HG02943 (cell line): ENCODE data around the gene MRPS26.
"Not testable (repeated sequence)": the region's sequence is repeated elsewhere in the genome, so short reads cannot be mapped to it uniquely, and the experiment has no call there.

Experiments used
- ATAC-seq: cut with Tn5 transposase; IDR thresholded peaks from one replicate; pipeline ENCODE4 v1.9.1; 2021; ENCODE audit warnings: mild to moderate bottlenecking, low read depth, moderate library complexity; ENCODE audit not compliant: unreplicated experiment

Gene MRPS26

GRCh38 chr20:3041854-3042409 lies 3.9 kb upstream of the MRPS26 start:
- no peak for ATAC-seq

- ATAC-seq = no peak
These were observed 3.2 kb upstream of the MRPS26 start for GRCh38 chr20:3042625-3043024.

DNA sequence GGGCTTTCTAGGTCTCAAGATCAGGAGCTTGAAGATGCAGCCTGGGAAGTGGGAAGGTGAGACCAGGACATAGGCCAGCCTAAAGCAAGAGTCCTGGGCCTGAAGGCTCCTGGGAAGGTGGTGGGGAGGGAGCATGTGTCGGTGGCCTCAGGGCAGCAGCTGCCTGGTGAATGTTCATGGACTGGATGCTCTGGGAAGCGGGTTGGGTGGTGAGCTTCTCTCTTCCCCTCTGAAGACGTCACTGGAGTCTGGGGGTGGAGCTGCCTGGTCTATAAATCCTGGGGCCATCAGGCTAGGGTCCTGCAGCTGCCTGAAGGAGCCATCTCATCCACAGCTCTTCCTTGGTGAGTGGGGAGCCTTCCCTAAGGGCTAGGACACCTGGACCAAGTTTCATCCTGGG lies 2.5 kb upstream of the MRPS26 start, which contains the start of gene GNRH2:
Gene GNRH2, plus strand, starts transcription at position 301 of the 400 bp plus-strand sequence. CDS start 793 bp downstream, outside the sequence.
- ATAC-seq = no peak

DNA sequence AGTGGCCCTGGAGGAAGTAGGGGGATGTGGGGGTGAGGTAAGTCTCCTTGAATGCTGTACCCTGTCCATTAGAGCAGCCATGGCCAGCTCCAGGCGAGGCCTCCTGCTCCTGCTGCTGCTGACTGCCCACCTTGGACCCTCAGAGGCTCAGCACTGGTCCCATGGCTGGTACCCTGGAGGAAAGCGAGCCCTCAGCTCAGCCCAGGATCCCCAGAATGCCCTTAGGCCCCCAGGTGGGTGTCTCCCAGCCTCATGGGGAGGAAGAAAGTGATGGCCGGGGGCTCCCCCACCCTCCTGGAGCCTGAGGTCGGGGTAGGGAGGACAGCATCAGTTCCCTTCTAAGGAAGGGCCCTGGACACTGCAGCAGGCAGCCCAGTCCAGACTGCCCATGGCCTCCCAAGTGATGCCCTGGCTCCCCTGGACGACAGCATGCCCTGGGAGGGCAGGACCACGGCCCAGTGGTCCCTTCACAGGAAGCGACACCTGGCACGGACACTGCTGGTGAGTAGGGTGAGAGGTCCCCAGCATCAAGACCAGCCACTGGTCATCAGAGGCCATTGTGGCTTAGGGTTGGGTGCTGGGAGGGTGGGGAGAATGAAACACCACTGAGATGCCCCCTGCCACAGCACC lies 1.4 kb upstream of the MRPS26 start:
- ATAC-seq = no peak

DNA sequence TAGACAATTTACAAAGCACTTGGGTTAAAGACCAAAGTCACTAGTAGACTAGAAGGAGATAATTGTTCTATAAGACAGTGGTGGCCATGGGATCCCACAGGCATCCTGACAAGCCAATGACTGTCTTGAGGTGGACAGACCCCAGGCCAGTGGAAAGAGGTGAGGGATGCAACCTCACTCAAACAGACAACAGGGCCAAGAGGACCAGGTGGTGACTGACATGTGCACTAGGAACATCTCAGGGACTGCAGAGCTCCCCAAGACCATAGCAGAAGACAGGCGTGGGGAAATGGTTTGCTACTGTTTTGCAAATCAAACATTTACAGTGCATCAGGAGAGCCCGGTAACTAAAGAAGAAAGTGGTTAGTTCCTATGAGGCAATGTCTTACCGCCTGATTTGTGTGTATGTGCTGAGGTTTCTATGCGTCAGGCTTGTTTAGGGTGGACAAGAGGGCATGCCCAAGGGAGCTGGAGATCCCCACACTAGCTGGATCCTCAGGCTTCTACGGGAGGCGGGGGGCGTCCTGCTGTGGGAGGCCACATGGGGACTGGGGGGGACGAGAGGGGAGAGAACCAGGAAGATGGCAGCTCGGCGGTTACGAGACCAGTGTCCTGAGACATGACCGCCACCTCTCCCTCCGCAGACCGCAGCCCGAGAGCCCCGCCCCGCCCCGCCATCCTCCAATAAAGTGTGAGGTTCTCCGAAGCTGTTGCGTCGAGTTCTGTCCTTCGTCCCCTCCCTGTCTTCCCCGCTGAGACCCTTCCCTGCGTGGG lies 623 bp upstream of the MRPS26 start:
- ATAC-seq = peak; percentile 33

- ATAC-seq = no peak
These were observed 1.0 kb downstream of the MRPS26 start for GRCh38 chr20:3046677-3047462.

DNA sequence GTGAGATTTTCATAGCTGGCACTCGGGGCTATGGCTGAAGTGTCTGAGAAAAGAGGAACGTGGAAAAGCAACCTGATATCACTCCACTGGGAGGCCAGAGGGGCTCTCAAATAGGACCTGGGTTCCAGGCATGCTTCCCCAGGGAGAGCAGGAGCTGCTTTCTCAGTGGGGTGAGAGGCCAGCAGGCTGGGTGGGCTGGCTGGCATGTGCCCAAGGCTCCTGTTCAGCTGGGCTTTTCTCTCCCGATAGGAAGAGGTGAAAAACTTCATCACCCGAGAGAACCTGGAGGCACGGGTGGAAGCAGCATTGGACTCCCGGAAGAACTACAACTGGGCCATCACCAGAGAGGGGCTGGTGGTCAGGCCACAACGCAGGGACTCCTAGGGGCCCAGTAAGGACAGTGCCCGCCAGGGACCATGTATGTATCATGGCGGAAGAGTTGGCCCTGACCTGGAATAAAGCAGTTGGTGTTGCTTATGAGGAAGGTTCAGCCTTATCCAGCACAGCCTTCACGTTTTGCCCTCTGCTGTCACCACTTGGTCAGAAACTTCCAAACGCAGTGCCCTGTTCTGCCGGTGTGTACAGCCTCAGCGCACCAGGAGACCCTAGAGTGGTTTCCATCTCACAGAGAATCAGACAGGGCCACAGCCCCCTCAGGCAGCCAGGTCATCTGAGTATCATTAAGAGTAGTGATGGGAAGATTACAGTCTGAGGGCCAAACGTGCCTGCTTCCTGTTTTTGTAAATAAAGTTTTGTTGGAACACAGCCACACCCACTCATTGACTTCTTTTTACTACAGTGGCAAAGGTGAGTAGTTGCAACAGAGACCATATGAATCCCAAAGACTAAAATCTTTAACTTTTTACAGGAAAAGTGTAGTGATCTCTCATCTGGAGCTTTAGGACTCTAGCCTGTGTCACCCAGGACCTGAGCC lies 1.9 kb downstream of the MRPS26 start:
- no peak for ATAC-seq

GRCh38 chr20:3051385-3052019 lies 5.7 kb downstream of the MRPS26 start:
- ATAC-seq = no peak

GRCh38 chr20:3059489-3059888 lies 13.6 kb downstream of the MRPS26 start:
- no peak for ATAC-seq

GRCh38 chr20:3064119-3064518 lies 18.3 kb downstream of the MRPS26 start:
- not testable (repeated sequence) for ATAC-seq

- ATAC-seq = no peak
These were observed 21.5 kb downstream of the MRPS26 start for GRCh38 chr20:3067139-3068014.

DNA sequence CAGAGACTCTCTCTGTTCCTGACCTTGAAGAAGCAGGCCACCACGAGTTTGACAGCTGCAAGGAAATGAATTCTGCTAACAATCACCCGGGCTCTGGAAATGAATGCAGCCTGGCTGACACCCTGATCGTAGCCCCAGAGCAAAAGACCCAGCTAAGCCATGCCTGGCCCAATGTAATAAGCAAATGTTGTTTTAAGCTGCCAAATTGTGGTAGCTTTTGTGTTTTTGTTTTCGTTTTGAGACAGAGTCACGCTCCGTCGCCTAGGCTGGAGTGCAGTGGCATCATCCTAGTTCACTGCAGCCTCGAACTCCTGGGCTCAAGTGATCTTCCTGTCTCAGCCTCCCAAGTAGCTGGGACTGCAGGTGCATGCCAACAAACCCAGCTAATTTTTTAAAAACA lies 22.2 kb downstream of the MRPS26 start:
- no peak for ATAC-seq

- no peak for ATAC-seq
These were observed 23.4 kb downstream of the MRPS26 start for GRCh38 chr20:3068986-3069900.

- ATAC-seq = no peak
These were observed 24.9 kb downstream of the MRPS26 start for GRCh38 chr20:3070725-3071124.

DNA sequence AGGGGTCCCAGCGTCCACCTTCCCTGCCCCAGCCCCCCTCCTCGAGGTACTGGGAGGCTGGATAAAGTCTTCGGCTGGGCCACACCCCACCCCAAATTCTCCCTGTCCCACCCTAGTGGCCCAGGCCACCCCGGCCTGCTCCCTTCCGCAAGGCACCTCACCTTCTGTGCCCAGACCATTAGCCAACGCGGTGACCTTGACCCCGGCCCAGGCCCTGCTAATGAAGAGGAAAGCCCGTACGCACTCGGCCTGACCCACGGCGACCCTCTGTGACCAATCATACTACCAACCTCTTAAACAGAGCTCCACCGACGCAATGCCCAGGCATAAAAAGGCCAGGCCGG lies 25.4 kb downstream of the MRPS26 start:
- ATAC-seq = no peak

GRCh38 chr20:3071610-3072529 lies 26.0 kb downstream of the MRPS26 start, which contains the start of gene OXT:
Gene OXT, plus strand, starts transcription at chr20:3071620. Its CDS starts 36 bp downstream, at chr20:3071656.
- ATAC-seq = no peak
